ENCODE measurements around the gene GAS6.
"Not testable (repeated sequence)": the region's sequence is repeated elsewhere in the genome, so short reads cannot be mapped to it uniquely, and the experiment has no call there.

Gene GAS6

GRCh38 chr13:113804017-113804702 lies 59.7 kb downstream of the GAS6 start:
- no peak for DNase-seq

- no peak for DNase-seq
These were observed 60.4 kb downstream of the GAS6 start for GRCh38 chr13:113803409-113804016.

- DNase-seq = no peak
These were observed 61.1 kb downstream of the GAS6 start for GRCh38 chr13:113802761-113803160.

- DNase-seq = no peak
These were observed 61.8 kb downstream of the GAS6 start for GRCh38 chr13:113802090-113802531.

- no peak for DNase-seq
These were observed 62.5 kb downstream of the GAS6 start for GRCh38 chr13:113801289-113801961.

- DNase-seq = no peak
These were observed 63.3 kb downstream of the GAS6 start for GRCh38 chr13:113800576-113800926.

GRCh38 chr13:113798200-113798811 lies 65.6 kb downstream of the GAS6 start:
- no peak for DNase-seq

GRCh38 chr13:113796964-113797676 lies 66.8 kb downstream of the GAS6 start:
- DNase-seq = no peak

GRCh38 chr13:113796211-113796963 lies 67.5 kb downstream of the GAS6 start:
- no peak for DNase-seq

GRCh38 chr13:113795362-113795761 lies 68.5 kb downstream of the GAS6 start:
- not testable (repeated sequence) for DNase-seq

GRCh38 chr13:113794764-113795173 lies 69.1 kb downstream of the GAS6 start:
- no peak for DNase-seq

GRCh38 chr13:113794086-113794485 lies 69.8 kb downstream of the GAS6 start:
- no peak for DNase-seq

GRCh38 chr13:113793718-113794085 lies 70.2 kb downstream of the GAS6 start:
- DNase-seq = no peak

- no peak for DNase-seq
These were observed 70.8 kb downstream of the GAS6 start for GRCh38 chr13:113792886-113793717.

- no peak for DNase-seq
These were observed 71.6 kb downstream of the GAS6 start for GRCh38 chr13:113792236-113792770.

GRCh38 chr13:113791761-113792160 lies 72.1 kb downstream of the GAS6 start:
- DNase-seq = no peak

GRCh38 chr13:113791226-113791625 lies 72.7 kb downstream of the GAS6 start:
- no peak for DNase-seq

- DNase-seq = not testable (repeated sequence)
These were observed 73.9 kb downstream of the GAS6 start for GRCh38 chr13:113789931-113790330.

GRCh38 chr13:113789167-113789566 lies 74.7 kb downstream of the GAS6 start:
- DNase-seq = no peak

- no peak for DNase-seq
These were observed 75.3 kb downstream of the GAS6 start for GRCh38 chr13:113788413-113789135.
